HL-60/S4 treated with phorbol 12-myristate 13-acetate at 8.2 ng/mL for 4 days and 3 days (cell line): ENCODE data around the gene NHEJ1.

Experiments
- in situ Hi-C: fragments of 300-500 bp; cut with MboI; formaldehyde crosslinking; loops from 2 replicates; pipeline ENCODE4 v1.15.0; 2022; ENCODE audit warnings: low sequenced_read_pairs

Gene NHEJ1

GRCh38 chr2:219060821-219061791, 99.5 kb downstream of the NHEJ1 start, which contains the start of gene IHH:
IHH (minus strand) TSS chr2:219060921; CDS start chr2:219060467, 454 bp downstream.
- in situ Hi-C loops, result no loop called here

DNA sequence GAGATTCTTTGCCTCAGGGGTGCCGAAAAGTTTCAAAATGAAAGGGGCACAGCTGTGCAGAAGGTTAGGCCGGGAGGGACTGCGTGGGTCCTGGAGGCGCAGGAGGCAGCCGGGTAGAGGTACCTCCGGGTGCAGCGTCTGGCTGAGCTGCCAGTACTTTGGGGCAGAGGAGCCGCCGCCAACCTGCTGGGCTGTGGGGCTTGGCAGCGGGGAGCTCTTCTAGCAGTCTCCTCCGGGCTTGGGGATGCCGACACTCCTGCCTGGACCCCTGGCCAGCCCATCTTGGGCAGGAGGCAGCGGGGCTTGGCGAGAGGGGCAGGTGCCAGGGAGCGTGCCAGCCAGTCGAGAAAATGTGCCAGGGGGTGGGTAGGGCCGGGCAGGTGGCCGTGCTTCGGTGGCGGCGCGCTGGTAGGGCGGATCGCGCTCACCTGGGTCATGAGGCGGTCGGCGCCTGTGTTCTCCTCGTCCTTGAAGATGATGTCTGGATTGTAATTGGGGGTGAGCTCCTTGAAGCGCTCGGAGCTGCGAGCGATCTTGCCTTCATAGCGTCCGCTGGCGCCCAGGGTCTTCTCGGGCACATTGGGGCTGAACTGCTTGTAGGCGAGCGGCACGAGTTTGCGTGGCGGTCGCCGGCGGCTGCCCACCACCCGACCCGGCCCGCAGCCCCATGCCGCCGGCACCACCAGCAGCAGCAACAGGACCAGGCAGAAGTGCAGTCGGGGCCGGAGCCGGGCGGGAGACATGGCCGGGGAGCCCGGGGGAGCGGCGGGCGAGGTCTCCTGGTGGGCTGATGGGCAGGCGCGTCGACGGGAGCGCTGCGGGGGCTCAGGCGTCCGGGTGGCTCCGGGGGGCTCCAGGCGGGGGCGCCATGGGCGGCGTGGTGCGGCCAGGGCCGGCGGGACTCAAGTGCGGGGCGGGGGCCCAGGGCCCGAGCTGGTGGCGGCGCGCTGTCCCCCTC, 100.6 kb downstream of the NHEJ1 start:
- in situ Hi-C loops, result no loop called here

DNA sequence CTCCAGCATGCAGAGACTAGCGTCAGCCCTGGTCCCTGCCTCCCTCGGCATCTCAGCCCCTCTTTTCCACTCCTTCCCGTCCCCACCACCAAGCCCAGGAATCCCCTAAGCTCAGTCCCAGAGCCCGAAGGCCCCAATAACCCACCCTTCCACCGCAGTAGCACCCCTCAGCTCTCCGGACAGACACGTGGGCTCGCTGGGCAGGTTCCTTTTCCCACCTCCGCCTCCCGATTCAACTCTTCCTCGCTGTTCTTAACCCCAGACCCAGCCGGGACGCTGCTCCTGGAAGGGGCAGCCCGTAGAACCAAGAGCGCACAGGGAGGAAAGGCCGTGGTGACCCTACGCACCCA, 101.3 kb downstream of the NHEJ1 start:
- in situ Hi-C loops, result no loop called here

GRCh38 chr2:219058541-219059374, 101.9 kb downstream of the NHEJ1 start:
- in situ Hi-C loops, result no loop called here

DNA sequence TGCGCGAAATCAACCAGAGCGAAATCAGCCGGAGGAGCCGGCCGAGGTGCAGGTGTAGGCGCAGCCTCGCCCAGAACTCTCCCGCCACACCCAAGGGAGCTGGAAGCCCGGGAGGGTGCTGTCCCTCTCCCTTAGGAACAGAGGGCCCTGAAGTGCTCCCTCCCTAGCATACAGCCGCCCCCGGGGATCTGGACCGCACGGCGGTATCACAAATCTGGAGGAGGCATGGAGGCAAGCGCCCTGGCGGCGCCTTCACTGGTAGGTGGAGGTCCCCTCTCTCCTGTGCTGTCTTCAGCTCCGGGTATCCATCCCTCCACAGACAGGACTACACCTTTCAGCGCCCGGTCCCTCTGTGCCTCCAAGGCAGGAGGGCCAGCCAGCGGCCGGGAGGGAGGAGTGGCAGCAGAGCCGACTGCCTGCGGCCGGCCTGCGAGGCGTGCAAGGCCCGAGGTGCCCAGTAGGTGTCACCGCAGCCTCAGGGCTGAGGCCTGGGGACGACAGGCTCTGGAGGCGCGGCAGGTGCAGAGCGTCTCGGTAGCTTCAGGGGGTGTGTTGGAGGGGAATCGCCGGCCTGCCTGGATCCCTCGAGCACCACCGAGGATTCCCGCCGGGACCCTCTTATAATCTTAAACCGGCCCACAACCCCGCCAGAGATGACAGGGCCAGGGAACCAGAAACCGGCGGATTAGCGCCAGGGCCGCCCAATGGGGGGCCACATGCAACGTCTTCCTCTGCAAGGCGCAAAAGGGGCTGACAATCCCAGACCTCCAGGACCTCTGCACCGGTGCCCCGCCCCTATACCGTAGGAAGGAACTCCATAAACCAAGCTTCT, 102.7 kb downstream of the NHEJ1 start:
- in situ Hi-C loops, result no loop called here

GRCh38 chr2:219056896-219057708, 103.5 kb downstream of the NHEJ1 start:
- in situ Hi-C loops, result no loop called here

GRCh38 chr2:219056176-219056895, 104.3 kb downstream of the NHEJ1 start:
- in situ Hi-C loops, result no loop called here

DNA sequence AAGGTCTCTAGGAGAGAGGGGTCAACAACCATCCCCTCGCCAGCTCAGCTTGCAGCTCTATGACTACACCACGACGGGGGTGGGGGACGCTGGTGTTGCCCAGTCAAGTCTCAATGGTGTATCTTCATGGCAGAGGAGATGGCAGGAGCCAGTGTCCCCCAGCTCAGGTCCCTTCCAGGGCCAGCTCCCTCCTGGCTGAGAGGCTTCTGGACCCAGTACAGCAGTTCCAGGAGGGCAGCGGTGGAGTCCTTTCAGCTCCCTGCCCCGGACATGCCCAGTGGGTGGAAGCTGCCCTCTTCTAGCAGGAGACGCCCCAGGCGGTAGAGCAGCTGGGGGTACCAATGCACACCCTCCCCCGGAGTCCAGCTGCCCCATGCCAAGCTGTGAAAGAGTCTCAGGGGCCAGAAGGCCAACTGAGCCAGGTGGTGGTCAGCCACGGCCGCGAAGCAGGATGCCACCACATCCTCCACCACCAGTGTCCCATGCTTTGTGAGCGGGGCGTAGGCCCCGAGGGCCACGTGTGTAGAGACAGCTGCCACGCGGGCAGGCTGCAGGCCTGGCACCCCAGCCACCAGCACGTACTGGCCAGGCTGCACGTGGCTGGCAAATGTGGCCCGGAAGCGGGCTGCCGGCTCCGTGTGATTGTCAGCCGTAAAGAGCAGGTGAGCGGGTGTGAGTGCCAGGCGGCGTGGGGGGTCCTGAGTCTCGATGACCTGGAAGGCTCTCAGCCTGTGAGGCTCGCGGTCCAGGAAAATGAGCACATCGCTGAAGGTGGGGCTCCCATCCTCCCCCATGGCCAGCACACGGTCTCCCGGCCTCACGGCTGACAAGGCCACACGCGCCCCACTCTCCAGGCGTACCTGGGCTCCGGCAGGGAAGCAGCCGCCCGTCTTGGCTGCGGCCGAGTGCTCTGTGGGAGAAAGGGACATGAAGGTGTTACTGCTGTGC, 105.4 kb downstream of the NHEJ1 start:
- in situ Hi-C loops, result no loop called here

DNA sequence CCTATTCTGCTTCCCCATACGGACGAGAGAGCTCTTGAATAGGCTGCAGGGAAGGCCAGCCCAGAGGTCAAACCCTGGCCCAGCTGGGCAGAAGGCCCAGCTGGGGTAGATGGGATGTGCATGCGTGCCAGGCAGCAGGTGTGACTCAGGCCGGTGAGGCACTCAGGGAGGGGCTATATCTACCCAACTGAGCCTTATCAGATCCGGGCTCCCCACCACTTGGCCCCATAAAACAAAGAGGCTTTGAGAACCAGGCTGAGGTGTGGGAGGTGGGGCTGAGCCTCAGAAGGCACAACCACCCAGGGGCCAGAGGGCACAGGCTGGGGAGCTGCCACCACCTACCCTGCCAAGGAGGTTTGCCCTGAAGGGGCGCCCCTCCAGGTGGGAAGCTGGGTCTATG, 111.3 kb downstream of the NHEJ1 start:
- in situ Hi-C loops, result loop anchor here (25.0 kb wide), 1 partner anchor 263 kb away; the partner anchor contains the start of gene PTPRN

DNA sequence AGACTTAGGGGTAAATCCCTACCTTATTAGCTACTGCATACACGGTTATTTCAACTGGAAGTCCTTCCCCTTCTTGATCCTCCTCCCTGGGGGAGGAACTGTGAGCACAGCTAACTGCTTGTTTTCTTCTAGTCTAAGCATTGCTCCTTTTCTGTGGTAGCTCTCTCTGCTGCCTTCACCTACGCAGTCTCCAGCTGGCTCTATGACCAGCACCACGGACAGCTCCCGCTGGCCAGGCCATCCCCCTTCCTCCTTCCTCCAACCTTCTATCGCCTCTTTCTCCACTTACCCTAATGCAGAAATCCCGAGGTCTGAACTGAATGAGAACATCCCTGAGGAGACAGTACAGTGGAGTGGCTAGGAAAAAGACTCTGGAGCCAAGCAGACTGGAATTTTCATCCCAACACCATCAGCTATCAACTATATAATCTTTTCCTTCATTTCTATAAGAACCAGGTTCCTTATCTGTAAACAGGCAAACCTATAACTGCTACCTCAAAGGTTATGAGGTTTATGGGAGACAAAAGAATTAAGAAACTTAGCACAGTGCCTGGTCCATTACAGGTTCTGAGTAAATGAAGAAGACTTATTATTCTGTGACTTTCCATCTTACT, 114.6 kb downstream of the NHEJ1 start:
- in situ Hi-C loops, result loop anchor here (25.0 kb wide), 1 partner anchor 266 kb away; the partner anchor contains the start of gene PTPRN

- in situ Hi-C loops, result loop anchor here (25.0 kb wide), 1 partner anchor 270 kb away; the partner anchor contains the start of gene PTPRN
These were observed 117.9 kb downstream of the NHEJ1 start for GRCh38 chr2:219042750-219043149.

DNA sequence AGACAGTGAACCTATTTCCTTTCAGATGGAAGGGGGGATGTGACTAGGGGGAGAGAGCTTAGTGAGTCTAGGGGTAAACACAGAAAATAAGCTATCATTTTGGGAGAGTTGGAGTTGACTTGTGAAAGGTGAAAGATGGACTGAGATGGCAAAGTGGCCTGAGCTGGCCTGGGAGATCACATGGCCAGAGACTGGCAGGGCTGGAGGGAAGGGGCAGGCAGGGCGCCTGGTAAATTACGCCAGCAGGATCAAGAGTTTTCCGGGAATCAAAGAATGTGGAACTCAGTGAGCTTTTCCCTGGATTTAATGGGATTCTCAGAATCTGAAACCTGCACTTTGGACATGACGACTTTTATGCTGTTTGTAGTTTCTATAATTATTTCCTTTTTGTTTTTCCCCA, 118.5 kb downstream of the NHEJ1 start:
- in situ Hi-C loops, result loop anchor here (25.0 kb wide), 1 partner anchor 270 kb away; the partner anchor contains the start of gene PTPRN

- in situ Hi-C loops, result loop anchor here (25.0 kb wide), 1 partner anchor 271 kb away; the partner anchor contains the start of gene PTPRN
These were observed 119.4 kb downstream of the NHEJ1 start, which contains the start of gene CFAP65 for GRCh38 chr2:219041252-219041651. CFAP65 (minus strand) TSS chr2:219041516; CDS start chr2:219039048, 2,468 bp downstream.

- in situ Hi-C loops, result loop anchor here (25.0 kb wide), 1 partner anchor 274 kb away; the partner anchor contains the start of gene PTPRN
These were observed 122.0 kb downstream of the NHEJ1 start for GRCh38 chr2:219038600-219038999.

GRCh38 chr2:219037783-219038499, 122.7 kb downstream of the NHEJ1 start:
- in situ Hi-C loops, result loop anchor here (25.0 kb wide), 1 partner anchor 274 kb away; the partner anchor contains the start of gene PTPRN
